ENCODE data around the gene SHC4. TPM values are rescaled to one million over a fixed set of nuclear protein-coding genes. Genes with fewer than 3 reads are reported as not detected.

Gene SHC4
- polyA plus RNA-seq, 1 donor, result 3.1 TPM

DNA sequence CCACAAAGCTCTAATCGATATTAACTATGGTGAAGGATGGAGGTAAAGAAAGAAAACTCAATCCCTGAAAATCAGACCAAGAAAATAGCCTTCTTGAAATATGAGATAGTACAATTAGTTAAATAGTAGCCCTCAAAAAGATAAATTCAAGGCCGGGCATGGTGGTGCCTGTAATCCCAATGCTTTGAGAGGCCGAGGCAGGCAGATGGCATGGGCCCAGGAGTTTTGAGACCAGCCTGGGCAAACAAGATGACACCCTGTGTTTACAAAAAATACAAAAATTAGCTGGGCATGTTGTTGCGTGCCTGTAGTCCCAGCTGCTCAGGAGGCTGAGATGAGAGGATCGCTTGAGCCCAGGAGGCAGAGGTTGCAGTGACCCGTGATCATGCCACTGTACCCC, 121.2 kb downstream of the SHC4 start:
- no peak for DNase-seq

DNA sequence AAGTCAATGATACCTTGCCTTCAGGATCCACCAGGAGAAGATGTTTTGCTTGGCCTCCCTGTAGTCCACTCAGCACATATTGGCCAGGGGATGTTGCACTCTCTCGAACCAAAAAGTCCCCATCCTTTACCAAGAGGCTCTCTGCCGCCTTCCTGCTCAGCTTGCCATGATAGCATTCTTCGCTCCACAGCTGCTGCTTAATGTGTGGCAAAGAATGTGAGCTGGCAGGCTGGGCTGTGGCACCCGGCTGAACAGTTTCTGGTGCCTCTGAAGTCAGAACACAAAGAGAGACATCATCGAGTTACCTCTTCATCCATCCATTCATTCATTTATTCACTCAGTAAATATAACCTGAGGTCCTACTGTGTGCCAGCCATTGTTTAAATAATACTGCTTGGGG, 129.0 kb downstream of the SHC4 start:
- DNase-seq, result no peak

DNA sequence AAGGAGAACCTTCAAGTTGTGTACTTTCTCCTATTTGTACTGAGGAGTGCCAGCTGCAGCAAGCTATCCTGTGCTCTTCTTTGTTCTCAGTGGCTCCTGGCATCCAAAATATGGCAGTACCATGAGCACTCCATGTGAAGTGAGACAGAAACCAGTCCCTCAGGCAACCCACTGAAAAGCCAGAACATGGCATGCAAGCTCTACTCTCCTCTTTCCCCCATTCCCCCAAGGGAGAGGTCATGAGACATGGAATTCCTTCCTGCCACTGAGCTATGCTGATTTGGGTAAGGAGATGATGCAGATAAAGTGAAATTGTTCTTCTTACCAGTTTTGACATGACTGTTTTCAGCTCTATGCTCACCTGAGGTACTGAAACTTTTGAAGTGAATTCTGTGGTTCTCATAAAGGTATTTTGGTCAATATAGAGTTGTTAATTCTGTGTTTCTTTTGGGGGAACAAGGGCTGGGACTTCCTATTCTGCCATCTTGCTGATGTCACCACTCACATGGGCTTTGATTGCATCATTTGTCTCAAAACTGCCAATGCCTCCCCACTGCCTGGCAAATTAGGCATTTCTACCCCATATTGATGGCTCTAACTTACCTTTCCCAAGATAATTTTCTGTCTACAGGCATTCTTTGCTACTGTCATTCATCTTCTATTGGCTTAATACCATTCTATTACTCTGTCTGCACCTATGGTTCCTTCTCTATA, 130.0 kb downstream of the SHC4 start:
- no peak for DNase-seq

DNA sequence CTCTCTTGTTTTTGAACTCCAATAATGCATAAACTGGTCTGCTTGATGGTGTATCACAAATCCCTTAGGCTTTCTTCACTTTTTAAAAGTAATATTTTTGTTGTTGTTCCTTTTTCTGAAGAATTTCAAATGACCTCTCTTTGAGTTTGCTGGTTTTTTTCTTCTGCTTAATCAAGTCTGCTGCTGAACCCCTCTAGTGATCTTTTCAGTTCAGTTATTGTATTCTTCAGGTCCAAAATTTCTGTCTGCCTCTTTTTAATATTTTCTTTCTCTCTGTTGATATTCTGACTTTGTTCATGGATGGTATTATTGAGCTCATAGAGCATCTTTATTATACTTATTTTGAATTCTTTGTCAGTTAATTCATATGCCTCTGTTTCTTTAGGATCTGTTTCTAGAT, 131.1 kb downstream of the SHC4 start:
- no peak for DNase-seq

DNA sequence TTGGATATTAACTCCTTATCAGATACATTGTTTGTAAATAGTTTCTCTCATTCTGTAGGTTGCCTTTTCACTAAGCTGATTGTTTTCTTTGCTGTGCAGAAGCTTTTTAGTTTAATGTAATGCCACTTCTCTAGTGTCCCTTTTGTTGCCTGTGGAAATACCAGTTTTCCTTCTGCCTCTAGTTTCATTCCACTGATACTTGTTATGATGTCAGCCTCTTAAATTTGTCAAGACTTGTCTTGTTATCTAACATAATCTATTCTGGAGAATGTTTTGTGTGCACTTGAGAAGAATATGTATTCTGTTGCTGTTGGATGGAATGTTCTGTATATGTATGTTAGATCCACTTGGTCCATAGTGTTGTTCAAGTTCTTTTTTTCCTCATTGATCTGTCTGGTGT, 134.8 kb downstream of the SHC4 start:
- no peak for DNase-seq

GRCh38 chr15:48828471-48828870, 135.2 kb downstream of the SHC4 start:
- no peak for DNase-seq

DNA sequence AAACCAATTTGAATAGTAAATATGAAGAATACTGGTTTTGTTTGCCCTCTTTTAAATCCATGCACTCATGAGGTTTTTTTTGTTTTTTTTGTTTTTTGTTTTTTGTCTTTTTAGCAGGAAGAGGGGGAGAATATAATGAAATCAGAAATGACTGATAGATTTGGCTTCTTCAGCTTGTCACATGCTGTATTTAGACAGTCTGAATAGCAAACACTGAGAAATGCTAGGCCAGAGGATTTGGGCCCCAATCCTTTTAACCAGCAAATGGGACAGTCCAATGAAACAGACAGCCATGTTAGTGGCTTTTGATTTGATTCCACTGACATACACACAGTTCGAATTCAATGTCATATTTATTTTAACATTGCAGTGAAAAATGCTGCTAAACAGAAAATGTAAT, 138.6 kb downstream of the SHC4 start:
- no peak for DNase-seq

DNA sequence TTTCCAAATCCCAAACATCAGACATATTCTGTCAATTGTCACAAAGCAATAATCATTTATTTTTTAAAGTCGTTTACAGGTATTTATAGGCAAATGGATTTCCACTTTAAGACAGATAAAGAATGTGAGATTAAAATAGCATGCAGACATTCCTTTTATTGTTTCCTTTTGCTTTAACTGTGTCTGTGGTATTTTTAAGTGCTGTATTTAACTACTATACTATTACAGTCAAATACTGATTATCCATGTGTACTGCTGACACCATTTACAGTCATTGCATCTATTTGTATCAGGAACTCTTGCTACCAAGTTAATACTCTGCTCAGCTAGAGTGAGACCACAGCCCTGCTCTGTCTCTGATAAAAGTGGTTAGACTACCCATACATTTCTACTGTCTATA, 140.0 kb downstream of the SHC4 start:
- DNase-seq, result no peak

- DNase-seq, result no peak
These were observed 140.5 kb downstream of the SHC4 start for GRCh38 chr15:48823237-48823636.

DNA sequence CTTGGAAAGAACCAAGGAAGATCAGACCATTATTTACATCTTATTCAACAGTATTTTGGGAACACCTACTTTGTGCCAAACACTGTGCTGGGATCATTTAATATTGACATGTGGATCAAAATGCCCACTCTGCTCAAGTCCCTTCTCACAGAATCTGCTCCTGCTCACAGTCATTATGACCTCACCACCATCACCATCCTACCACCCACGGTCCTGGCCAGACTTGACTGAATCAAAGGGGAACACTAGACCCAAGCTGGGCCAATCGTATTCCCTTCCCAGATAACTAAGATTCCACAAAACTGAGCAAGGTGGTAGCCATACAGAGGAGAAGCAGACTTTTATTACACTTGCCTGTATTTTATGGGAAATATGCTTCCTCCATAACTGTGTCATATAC, 149.4 kb downstream of the SHC4 start:
- DNase-seq, result no peak

- DNase-seq, result no peak
These were observed 152.3 kb downstream of the SHC4 start for GRCh38 chr15:48811325-48811958.

DNA sequence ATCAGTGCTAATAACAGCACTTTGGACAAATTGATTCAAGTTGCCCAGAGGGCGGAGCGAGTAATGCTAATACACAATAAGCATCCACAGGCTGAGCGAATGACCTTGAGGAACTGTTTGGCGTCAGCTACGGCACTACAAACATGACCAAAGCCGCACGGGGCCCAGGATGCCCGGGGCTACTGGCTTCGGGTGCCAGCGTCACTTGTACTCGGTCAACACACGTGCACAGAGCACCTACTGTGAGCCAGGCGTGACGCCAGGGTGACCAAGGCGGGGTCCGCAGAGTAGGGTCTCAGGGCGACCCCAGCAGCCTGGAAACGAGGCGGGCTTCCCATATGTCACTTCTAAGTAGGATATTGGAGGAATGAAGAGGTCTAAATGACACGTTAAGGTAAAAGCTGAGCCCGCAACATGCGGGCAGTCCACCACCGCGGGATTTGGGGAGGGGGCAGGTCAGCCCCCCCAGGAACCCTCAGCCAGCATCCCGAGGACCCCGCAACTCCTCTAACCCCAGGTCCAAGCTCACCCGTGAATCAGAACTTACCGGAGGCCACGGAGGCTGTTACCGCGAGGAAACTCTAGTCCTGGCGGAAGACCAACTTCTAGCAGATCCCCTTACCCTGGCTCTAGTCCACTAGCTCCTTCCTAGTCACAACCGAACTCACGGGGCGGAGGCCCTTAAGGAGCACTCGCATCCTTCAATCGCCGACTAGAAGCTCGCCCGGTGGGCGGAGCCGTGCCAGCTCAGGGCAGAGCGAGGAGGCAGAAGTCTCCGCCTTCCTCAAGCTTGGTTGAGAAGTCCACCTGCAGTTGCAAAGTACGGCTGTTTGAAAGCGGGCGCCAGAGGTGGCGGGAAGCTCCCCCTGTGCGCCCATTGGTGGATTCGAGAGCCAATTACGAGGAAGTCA, 153.1 kb downstream of the SHC4 start, which contains the start of gene CEP152:
TSS of gene CEP152 (minus strand) at position 656 of the 911 bp plus-strand sequence. CDS start 5,420 bp downstream, outside the sequence.
- DNase-seq, result peak; percentile 99

DNA sequence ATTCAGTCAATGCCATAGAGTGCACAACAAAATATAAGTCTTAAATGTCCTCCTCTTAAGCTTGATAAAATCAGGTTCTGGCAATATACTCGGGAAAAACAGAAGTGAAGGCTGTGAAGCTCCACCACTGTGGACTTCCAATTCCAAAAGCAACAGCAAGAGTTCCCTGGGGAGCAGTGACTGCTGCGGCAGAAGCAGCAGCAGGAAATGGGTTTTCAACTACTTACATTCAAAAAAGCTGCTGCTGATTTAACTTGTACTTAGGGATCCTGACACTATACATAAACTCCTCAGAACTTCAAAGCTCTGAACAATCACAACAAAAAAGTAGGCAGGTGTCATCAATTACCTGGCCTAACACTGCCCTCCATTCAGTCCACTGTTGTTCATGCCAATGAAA, 157.6 kb downstream of the SHC4 start:
- DNase-seq, result no peak

DNA sequence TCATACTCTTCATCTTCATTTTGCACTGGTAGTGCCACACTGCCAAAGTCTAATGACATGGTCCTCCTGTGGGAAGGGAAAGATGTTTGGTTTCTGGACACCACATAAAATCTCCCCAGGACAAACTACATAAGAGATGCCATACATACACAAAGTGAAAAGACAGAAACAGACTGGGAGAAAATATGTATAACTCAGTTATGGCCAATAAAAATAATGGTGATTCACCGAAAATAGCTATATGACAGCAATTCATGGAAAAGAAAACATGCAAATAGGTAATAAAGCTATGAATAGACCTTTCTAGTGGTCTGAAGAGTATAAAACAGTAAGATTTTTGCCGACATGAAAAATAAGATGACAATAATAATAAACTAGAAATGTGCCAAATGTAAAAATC, 158.1 kb downstream of the SHC4 start:
- no peak for DNase-seq

DNA sequence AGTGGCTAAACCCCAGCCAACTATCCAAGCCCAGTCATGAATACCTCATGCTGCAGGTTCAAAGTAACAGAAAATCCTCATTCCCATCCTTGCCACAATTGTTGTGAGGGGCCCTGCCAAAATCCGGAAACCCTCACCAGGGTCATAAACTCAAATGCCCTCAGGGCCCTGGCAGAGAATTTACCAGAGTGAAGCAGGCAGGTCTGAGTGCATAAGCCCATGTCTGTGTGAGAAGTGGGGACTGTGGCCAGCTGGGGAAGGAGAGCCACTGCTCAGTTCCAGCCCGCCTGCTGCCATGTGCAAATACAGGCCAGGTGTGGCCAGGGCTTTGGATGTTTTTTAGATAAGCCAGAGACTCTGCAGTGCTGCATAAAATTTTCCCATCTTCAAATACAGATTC, 159.8 kb downstream of the SHC4 start:
- no peak for DNase-seq

DNA sequence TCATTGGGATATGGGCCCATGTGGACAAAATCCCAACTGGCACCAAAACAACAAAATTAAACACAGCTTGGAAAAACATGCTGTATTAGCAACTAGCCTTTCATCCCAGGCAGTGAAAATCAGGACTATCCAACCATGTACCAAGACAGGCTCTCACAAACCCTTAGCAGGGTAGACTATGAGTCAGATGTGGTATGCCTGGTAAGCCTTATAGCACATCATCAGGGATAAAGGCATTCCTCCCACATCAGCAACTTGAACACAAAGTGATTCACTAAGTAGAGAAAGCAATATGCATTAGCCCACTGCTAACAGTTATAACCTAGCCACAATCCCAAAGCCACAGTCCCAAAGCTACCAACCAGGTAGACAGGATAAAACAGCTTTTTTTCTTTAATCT, 160.9 kb downstream of the SHC4 start:
- DNase-seq, result no peak

GRCh38 chr15:48802257-48802656, 161.5 kb downstream of the SHC4 start:
- no peak for DNase-seq

GRCh38 chr15:48800811-48801455, 162.8 kb downstream of the SHC4 start:
- no peak for DNase-seq

- DNase-seq, result no peak
These were observed 163.5 kb downstream of the SHC4 start for GRCh38 chr15:48800245-48800644.

- DNase-seq, result no peak
These were observed 165.4 kb downstream of the SHC4 start for GRCh38 chr15:48798319-48798718.

- DNase-seq, result no peak
These were observed 166.8 kb downstream of the SHC4 start for GRCh38 chr15:48796930-48797329.

DNA sequence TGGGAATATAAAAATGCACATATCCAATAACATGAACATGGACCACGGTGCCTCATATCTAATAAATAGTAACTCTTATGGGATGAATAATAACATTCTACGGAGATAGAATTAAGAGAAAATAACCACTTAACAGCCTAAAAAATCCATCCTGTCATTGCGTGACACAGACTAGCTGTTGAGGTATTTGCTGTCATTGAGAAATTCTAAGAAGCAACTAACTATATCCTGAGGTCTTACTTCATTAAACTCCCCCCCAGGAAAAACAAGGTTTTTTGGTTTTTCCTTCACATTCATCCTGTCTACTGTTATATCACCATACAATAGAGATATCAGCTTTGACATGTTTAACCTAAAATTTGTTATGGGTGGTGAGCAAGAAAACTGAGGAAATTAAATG, 167.2 kb downstream of the SHC4 start:
- no peak for DNase-seq

All from left kidney (tissue), 2 donors.